Measurements from ENCODE around the gene FAM240B.

- no peak for TF ChIP-seq ZNF274 (IDR thresholded peaks at IDR 0.05; ENCODE audit: low read depth, low read length)
- TF ChIP-seq SUZ12 (IDR thresholded peaks at IDR 0.05; ENCODE audit: extremely low read depth, insufficient read depth, insufficient read length) = no peak
Observed at GRCh38 chr9:38744484-38744883, 24.6 kb upstream of the FAM240B start.
